CD4-positive, alpha-beta T cell treated with Interleukin-12 subunit alpha and Interleukin-12 subunit beta, for 1 hour (primary cell): ENCODE results near the gene PDE3A.
"Not testable (repeated sequence)": the region's sequence is repeated elsewhere in the genome, so short reads cannot be mapped to it uniquely, and the experiment has no call there.

ENCODE experiments used
- DNase-seq: peaks from one replicate; pipeline ENCODE4 v3.0.0-alpha.2; 2020

PDE3A gene

DNA sequence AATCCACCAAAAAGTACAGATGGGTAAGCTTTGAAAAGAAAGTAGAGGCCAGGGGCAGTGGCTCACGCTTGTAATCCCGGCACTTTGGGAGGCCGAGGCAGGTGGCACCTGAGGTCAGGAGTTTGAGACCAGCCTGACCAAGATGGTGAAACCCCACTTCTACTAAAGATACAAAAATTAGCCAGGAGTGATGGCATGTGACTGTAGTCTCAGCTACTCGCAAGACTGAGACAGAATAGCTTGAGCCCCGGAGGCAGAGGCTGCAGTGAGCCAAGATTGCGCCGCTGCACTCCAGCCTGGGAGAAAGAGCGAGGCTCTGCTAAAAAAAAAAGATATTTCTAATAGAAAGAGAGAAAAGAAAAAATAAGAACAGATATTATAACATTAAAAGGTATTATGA lies 192.6 kb downstream of the PDE3A start:
- no peak for DNase-seq

DNA sequence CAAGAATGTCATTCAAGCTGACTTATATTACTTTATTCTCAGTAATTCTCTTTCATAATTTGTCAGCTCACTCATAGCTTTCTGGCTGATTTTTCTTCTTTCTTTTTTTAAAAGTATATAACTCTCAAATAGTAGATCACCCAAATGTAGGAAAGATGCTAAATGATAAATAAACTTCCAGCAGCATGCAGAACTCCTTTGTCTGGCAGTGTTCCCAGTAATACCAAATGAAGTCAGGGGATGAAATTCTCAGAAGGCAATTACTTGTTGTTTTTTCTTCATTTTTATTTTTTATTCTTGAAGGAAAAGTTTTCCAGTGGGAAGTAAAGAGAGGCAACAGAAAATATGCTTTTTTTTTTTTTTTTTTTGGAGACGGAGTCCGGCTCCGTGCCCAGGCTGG lies 193.5 kb downstream of the PDE3A start:
- no peak for DNase-seq

DNA sequence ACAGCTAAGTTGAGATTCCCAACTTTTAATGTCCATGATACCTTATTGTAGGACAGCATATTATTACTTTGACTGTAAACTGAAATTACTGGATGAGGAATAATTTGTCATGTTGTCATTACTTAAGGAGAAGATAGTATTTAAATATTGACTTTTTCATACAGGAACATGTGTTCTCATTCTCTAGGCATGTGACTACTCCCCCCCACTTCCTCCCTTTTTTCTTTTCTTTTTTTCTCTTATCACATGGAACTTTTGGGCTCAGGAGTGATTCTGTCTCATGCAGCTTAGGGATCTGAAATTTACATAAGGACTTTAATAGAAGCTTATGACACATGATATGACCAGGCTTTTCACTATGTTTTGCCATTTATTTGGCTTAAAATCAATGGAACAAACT lies 199.1 kb downstream of the PDE3A start:
- no peak for DNase-seq

DNA sequence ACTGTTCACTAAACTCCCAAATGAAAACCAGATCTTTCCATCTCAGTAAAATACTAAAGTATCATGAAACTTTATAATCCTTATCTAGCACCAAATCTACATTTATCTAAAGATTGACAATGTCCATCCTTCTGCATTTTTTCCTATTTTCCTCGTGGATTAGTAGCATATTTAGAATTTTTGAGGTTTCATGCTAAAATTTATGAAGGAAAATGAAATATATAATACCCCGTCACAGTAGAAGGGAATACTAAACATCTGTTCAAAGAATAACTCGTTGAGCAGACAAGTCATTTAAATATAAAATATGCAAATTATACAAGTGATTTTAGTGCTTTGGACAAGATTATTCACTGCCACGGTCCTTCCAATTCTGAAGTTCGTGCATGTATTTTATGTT lies 204.1 kb downstream of the PDE3A start:
- DNase-seq = no peak

DNA sequence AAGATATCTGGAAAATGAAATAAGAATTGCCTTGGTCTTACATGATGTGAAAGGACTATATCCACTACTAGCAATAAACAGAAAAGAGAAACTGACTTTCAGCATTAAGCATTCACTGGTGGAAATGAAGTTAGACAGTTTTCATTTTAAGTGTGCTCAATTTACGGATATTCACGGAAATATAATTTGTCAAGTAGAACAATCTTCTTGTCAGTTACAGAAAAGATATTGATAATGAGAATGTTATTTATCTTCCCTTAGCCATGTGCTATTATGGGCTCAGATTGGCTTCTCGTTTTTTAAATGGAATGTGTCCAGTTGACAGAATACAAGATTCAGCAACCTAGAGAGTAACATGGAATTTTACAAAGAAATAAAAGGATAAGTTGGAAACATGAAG lies 208.2 kb downstream of the PDE3A start:
- DNase-seq = no peak

DNA sequence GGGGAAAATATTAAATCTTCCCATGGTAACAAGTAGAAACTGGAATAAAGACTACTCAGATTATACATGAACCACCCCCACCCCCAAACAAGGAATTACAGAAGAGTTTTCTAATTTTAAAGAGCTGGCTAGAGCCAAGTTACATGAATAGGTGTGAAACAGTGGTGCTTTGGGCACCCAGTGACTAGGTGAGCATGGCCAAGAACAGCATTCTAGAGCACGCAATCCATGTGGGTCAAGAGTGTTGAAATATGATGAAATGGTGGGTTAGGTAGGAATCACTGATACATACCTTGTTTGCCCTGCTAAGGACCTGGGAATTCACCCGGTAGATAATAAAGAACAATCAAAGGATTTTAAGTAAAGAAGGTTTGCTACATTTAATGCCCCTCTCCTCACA lies 208.7 kb downstream of the PDE3A start:
- DNase-seq = no peak

DNA sequence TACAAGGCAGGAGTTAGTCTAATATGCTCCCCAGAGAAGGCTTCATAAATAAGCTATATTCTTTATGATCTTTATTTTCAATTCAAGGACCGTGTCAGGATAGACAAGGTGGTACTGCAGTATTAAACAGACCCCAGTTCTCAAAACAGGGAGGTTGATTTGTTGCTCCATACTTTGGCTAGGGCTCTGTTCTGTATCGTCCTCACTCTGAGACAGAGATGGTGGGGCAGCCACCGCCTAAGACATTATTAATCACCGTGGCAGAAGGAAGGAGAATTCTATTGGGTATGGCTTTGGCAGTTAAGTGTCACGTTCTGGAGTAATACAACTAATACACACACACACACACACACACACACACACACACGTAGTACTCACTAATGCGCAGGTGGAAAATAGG lies 209.8 kb downstream of the PDE3A start:
- DNase-seq = no peak

DNA sequence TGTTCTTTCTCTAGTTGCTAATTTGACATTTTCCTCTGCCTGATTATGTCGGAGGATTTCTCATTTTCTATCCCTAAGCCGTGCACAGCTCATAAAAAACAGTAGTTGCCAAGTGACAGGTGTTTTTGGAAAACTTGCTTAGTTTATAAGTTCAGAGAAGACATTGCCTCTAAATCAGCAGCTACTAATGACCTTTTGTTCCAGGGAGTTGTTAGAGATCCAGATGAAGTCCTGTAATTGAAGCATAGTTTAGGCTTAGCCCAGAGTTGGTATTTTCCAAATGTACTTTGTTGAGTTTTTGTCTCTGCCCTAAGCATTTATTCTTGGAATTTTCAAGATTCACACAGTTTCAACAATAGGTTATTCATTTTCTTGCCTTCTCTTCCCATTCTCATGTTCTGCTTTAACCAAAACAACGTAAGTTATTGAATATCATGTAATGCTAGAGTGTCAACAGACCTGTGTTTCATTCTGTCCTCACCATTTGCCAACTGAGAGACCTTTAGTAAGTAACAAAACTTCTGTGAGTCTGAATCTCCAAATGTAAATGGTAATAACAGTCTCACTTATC lies 216.8 kb downstream of the PDE3A start:
- DNase-seq = no peak

DNA sequence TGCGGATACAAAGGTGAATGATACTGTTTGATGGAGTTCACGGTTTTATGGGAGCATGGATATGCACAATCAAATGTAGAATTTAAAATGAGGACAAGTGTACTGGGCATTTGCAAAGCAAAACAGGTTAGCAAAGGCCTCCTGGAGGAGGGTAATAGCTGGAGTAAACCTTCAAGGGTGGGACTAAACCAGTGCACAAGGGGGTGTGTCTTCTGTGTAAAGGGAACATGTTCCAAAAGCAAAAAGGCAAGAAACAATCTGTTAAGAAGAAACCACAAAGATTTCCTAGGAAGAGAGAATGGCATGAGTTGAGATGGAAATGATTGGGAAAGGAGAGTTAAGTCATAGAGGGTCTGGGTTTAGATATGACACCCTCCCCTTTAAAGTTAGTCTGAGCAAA lies 217.6 kb downstream of the PDE3A start:
- DNase-seq = no peak

DNA sequence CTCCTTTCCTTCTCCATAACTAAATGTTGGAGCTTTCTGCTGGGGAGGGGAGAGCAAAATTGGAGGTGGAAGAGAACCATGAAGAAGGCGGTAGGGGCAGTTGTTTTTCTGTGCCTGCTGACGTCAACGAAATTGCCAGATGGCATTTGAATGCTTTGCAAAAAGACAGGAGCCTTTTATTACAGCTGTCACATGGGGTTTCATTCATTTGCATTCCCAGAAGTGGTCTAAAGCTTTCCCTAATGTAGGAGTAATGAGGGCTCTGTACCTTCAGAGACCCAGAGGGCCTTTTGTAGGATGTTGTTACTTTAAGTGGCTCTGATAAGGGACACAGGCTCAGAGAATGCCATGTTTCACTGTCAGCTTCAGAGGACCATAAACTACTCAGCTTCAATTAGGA lies 219.7 kb downstream of the PDE3A start:
- DNase-seq = no peak

DNA sequence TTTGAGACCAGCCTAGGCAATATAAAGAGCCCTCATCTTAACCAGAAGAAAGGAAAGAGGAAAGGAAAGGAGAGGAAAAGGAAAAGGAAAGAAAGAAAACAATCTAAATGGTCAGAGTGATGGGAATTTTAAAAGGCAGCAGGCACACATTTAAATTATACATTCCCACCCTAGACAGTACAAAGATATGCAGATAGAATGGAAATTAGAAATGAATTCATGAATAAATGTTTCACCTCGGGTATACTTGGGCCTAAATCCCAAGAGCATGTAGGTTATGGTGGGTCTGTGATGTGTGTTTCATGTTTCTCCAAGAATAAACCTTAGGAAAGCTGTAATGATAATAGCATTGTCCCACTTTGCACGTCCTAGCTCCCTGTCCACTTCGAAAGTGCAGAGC lies 222.2 kb downstream of the PDE3A start:
- no peak for DNase-seq

DNA sequence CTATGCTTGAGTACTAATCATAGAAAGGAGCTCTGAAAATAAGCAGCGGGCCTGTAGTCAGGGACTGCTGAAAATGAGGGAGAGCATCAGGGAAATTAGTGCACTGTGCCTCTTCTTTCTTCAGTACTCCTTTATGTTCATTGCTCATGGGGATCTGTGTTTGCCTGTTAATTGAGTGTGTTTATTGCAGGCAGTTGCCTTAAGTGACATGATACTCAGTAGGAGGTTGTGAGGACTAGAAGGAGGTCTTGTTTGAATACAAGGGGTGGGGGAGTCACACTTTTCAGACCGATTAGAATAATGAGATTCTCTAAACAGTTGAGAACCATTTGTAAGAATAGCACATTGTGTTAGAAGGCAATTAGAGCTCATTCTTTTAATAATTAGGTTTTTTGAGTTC lies 224.2 kb downstream of the PDE3A start:
- DNase-seq = no peak

DNA sequence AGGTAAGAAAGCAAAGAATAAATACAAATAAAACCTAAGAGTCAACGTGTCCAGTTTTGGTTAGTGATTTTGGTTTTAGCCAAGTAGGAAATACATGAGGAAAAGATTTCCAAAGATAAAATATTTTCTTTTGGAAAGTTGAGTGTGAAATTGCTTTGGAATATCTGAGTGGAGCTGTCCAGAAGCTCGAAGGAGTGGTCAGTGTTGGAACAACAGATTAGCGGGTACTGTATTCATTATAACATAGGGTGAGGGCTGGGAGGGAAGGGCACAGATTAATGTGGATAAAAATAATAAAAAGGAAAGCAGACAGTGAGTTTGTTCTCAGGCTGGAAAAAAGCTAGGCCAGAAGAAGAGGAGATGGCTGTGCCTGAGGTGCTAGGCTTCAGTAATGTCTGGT lies 225.3 kb downstream of the PDE3A start:
- DNase-seq = no peak

DNA sequence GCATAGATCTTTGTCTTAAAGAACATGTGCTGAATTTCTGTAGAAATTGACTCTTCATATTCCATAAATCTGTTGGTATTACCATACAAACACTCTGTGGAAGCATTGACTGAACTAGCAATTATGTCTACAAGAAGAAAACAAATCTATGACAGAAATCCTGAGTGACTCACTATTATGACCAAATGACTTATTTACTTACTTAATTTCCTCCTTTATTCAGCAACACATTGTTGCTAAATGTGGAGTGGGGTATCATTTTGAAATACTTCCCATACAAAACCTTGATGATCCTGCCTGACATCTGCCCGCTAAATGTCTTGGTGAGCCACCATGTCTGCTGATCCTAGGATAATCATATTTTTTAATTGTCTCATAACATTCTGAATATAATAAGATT lies 227.7 kb downstream of the PDE3A start:
- DNase-seq = no peak

DNA sequence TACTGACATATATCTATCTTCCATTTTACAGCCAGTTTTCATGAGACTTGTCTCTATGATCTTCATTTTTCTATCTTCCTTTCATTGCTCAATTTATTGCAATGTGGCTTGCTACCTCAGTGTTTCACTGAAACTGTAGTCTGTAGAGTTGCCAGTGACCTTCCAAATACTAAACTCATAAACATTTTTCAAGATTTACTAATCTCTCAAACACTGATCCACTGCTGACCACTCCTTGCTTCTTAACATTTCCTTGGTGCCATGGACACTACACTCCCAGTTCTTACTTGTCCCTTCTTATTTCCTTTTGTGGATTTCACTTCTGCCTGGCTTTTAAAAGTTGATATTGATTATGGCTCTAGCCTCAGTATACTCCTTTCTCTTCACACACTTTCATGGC lies 231.4 kb downstream of the PDE3A start:
- no peak for DNase-seq

DNA sequence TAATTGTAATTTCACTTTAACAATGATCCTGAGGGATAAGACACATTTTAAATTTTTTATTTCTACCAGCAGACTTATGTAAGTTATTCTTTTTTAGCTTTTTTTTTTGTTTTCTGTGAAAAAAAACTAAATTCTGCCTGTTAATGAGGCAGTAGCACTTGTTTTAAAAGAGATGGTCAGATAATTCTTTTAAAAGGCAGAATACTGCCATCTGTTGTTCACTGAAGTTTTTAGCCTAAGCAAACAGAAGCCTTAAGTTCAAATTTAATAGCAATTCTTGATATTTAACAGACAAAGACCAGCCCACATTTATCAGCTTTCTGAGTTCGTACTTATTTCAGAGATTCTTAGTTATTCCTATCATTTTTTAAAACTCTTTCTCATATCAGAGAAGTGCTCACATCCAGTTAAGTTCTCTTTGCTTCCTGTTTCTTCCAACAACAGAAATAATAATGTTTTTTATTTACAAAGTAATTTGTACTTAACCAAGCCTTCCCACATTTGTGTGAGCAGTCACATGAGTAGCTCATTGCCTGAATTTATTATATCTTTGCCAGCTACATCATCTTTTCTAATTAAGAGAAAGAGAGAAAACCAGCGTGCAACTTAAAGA lies 233.4 kb downstream of the PDE3A start:
- DNase-seq = no peak

DNA sequence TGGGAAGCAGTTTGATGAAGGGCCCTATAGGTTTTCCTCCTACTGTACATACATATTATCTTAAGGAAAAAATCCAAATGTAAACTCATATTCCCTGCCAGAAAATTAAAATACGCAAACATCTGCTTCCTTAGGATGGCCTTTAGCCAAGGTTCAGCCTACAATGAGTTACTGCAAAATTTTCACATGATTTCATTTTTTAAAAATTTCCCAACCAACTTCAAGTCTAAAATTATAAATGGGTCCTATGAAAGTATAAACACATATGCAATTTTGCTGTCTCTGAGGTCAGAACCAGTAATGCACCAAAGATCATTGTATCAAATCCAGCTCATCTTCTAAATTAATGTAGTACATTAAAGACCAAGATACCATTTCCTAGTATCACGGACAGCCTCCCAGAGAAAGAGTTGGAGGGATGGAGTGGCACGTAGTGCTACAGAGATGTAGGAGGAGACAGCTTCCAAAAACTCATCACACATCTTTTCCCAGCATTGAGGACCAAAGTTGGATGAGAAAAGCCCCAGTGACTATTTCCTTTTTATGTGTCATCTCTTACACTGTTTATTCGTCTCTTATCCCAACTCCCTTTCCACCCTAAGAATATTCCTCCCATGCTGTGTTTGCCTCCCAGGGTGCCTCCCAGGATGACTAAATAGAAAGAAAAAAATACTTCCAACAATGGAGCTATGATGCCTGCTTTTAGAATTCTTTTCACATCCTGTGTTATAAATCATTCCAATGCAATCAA lies 234.5 kb downstream of the PDE3A start:
- DNase-seq = no peak

DNA sequence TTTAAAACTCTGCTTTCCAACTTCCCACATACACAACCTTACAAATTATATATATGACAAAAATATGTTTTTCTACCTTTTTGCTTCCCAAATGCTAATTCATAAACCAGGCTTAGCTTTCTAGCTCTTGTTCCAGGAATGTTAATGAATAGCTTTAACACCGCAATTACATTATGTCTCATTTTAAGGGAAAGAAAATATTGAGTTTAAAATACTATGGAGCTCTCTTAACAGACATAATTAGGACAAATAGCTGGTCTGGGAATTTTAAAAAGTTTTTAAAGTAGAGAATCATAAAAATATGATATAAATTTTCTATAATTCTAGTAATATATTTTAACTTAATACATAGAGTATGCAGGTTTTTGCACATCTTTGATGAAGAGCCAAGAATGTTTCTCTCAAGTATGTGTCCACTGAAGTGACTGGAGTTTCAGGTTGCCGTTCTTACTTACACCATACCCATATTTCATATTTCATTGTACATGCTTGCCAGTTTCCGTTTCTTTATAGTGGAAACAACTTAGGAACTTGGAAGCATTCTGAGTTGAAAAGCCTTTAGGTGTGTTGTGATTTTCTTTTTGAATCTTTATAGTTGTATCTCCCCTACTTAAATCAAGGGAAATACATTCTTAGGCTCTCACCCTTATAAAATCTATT lies 236.2 kb downstream of the PDE3A start:
- no peak for DNase-seq

DNA sequence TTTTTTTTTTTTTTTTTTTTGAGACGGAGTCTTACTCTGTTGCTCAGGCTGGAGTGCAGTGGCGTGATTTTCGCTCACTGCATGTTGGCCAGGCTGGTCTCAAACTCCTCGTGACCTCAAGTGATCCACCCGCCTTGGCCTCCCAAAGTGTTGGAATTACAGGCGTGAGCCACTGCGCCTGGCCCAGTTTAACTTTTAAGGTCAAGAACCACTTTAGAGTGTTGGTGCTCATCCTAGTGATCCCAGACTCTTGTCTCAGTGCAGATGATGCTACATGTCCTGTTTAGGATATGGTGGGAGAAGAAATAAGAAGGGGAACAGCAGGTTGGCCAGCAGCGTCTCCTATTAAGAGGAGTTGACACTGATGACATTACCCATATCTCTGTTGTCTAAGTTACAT lies 246.7 kb downstream of the PDE3A start:
- not testable (repeated sequence) for DNase-seq

DNA sequence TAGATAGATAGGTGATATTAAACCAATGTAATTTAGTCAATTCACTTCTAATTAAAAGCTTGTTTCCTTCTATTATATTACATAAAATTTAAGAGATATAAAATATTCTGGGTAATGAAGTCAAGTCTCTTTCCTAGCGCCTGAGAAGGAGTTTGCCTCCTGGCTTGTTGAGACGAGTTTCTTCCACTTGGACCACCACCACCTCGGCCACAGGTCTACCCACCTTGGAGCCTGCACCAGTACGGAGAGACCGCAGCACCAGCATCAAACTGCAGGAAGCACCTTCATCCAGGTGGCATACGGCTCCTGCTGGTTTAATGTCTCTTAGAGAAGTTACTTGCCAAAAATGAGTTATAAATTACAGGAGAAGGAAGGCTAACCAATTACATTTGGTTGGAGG lies 247.8 kb downstream of the PDE3A start:
- no peak for DNase-seq

DNA sequence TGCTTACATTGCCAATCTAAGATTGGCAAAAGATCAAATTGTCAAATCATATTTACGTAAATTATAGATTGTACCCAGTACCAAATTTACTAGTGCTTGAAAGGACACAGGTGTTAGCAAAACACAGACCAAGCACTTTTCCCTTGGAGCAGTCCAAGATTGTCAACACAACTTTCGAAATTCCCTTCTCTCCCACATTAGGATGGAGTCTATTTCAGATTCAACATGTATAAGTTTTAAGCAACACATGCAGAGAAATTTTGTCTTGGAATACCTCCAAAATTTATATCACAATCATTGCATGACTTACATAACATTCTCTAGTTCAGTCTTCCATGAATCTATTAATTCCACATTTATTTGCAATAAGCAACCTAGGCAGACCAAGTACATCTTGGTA lies 251.9 kb downstream of the PDE3A start:
- DNase-seq = no peak

DNA sequence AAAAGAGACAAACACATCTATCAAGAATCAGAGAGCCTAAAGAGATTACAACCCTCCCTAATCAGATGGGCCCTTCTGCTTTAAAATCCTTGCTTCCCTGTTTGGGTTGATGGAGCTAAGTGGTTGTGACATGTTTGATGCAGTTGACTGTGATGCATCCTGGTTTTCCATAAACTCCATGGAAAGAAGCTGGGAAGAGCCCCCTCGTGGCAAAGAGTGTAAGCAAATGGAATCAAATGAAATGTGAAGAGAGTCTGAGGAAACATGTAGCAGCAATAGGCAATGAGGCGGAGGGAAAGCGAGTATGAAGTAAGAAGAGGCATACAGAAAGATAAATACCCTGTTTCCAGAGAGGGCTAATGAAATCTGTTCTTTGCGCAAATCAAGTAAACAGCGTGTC lies 256.4 kb downstream of the PDE3A start:
- no peak for DNase-seq

DNA sequence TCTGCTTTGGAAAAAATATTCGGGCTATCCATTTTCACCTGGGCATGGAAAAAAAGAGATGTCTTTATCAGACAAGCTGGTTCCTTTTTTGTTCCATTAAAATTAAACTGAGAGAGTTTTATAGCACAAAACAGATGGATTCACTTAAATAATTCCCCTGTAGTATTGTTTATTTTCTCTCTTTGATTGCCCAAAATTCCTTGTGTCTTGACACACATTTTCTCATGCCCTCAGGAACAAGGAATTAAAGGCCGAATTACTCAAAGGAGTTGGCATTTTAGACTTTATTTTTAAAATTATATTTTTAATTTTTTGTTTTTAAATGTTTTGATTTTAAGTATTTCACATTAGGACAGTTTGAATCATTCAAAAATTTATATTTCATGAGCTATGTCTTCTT lies 257.2 kb downstream of the PDE3A start:
- no peak for DNase-seq

DNA sequence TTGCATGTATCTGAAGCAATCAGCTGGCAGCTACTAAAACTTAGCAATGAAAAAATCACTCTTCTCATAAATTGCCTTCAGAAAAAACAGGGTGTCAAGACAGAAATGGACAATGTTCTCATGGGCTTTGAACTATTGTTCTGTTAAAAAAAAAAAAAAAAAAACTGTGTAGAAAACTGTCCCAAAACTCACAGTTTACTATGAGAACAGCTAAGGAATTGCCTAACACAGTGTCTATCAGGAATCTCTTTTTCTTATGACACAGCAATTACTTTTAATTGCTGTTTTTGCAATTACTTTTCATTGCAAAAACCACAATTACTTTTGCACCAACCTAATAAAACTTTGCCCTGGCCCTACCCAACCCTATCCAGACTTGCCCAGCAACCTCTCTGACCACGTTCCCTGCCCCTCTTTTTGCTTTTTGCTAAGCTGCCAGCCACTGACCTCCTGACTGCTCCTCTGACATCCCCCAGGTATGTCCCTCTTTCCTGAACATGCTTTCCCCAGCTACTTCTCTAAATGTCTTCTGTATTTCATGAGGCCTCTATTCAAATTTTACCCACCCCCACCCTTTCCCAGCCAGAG lies 258.8 kb downstream of the PDE3A start:
- DNase-seq = no peak
